ENCODE data around the gene AKR7A3. TPM values are rescaled to one million over a fixed set of nuclear protein-coding genes. Genes with fewer than 3 reads are reported as not detected.

AKR7A3 gene
- total and polyA plus RNA-seq, 2 of the 4 experiments (the other 2 are of a cell fraction) = 0.18 to 0.62 TPM

- in situ Hi-C loops (cut with MboI; ENCODE audit: low sequenced_read_pairs) = no loop called here
- Histone ChIP-seq H3K4me2 (ENCODE audit: low read depth, low read length) (no peak overlapping the region), H3K9ac (ENCODE audit: low read depth, low read length) (no peak overlapping the region), H3K36me3 (ENCODE audit: control insufficient read depth, insufficient read depth, low read length) (no peaks in the 10 kb centered on the region), H3K27me3 (ENCODE audit: control insufficient read depth, insufficient read depth, low read length) (no peaks in the 10 kb centered on the region; the same call in 1 of the 2 replicates), H4K5ac (ENCODE audit: low read depth, low read length) (no peak overlapping the region), H3K27ac (ENCODE audit: insufficient read depth, low read length) (no peak overlapping the region), H3K18ac (ENCODE audit: low read depth, low read length) (no peak overlapping the region), H3K9me3 (ENCODE audit: control insufficient read depth, insufficient read depth, low read length) (no peaks in the 10 kb centered on the region; the same call in none of the 2 replicates), H3K4me1 (ENCODE audit: control insufficient read depth, insufficient read depth, low read length) (no peaks in the 10 kb centered on the region), H3K79me1 (ENCODE audit: low read depth in 1 of 2, low read length in 2 of 2) (no peaks in the 10 kb centered on the region), H2BK120ac (ENCODE audit: low read depth, low read length) (no peak overlapping the region), H3K4ac (ENCODE audit: low read depth, low read length) (no peak overlapping the region), H4K8ac (ENCODE audit: low read depth in 2 of 2, low read length in 2 of 2) (no peak overlapping the region), H2AK9ac (replicated peaks; ENCODE audit: low read depth, low read length, poor library complexity) (no peak overlapping the region), H3K56ac (ENCODE audit: extremely low read depth, insufficient read depth, low read length) (no peak overlapping the region), H3K14ac (replicated peaks; ENCODE audit: low read depth, low read length) (no peak overlapping the region), H2BK20ac (ENCODE audit: low read depth, low read length) (no peak overlapping the region), H4K20me1 (ENCODE audit: insufficient read depth, low read length) (no peaks in the 10 kb centered on the region), H2AFZ (replicated peaks; ENCODE audit: low read length, poor library complexity) (no peak overlapping the region), H4K91ac (ENCODE audit: insufficient read depth, low read depth, low read length) (no peak overlapping the region), H3K9me1 (ENCODE audit: insufficient read depth, low read length) (no peaks in the 10 kb centered on the region), H2BK15ac (ENCODE audit: low read depth, low read length) (no peak overlapping the region), H3K23ac (ENCODE audit: low read depth, low read length) (no peak overlapping the region), H2AK5ac (ENCODE audit: low read depth, low read length) (no peak overlapping the region), H3K4me3 (ENCODE audit: insufficient read depth, low read depth, low read length) (no peak overlapping the region), H2BK5ac (ENCODE audit: low read depth, low read length, poor library complexity, severe bottlenecking) (no peak overlapping the region)
- 86% methylated on average over 14 of the region's 22 CpGs; no CpG with 5 or more reads in 1 of the 2 experiments for WGBS, 2 experiments (ENCODE audit: extremely low coverage in 2 of 2, insufficient read length in 1 of 2)
- intact Hi-C loops (cut with micrococcal nuclease) = no loop called here
- POLR2A ChIA-PET (ENCODE audit: unreplicated experiment) = interaction anchor here (0.6 kb wide), 2 partner anchors 43 to 212 kb away, joined by 4 to 11 read pairs; partner anchors contain the start of gene CAPZB
- no peak for ATAC-seq (ENCODE audit: low read depth)
- no peak for DNase-seq
- CTCF ChIA-PET = no interaction called here
- dilution Hi-C loops (cut with HindIII; ENCODE audit: low sequenced_read_pairs, unreplicated experiment) = no loop called here
- BruUV-seq (replicated peaks) = no TSS peak
- no peak for TF ChIP-seq ELK1 (IDR thresholded peaks at IDR 0.05; ENCODE audit: borderline replicate concordance, low read depth, low read length)
- TF ChIP-seq USF2 (IDR thresholded peaks at IDR 0.05; ENCODE audit: low read depth, low read length) = no peak
- no peak for TF ChIP-seq RCOR1 (IDR thresholded peaks at IDR 0.05; ENCODE audit: insufficient replicate concordance, low read length)
- TF ChIP-seq FOS (IDR thresholded peaks at IDR 0.05; ENCODE audit: low read depth, low read length) = no peak
- no peak for TF ChIP-seq RFX5 (IDR thresholded peaks at IDR 0.05; ENCODE audit: low read depth, low read length)
- no peak for TF ChIP-seq SMC3 (IDR thresholded peaks at IDR 0.05; ENCODE audit: low read depth, low read length)
- TF ChIP-seq MXI1 (IDR thresholded peaks at IDR 0.05; ENCODE audit: borderline replicate concordance, low read depth, low read length) = no peak
- no peak for TF ChIP-seq CEBPB (IDR thresholded peaks at IDR 0.05; ENCODE audit: low read depth, low read length)
- no peak for TF ChIP-seq POLR2A (IDR thresholded peaks at IDR 0.05; ENCODE audit: low read depth, low read length)
- no peak for TF ChIP-seq MAFK (IDR thresholded peaks at IDR 0.05; ENCODE audit: low read depth, low read length)
- no peak for TF ChIP-seq CHD1 (IDR thresholded peaks at IDR 0.05; ENCODE audit: low read depth, low read length)
Observed at GRCh38 chr1:19273106-19273843, 15.3 kb downstream of the AKR7A3 start.

Data from IMR-90 (cell line).